GM19238 (cell line): ENCODE results near the gene VPS35.
A peak's percentile ranks its signal among the peaks of the same experiment; 100 is the strongest.
"Not testable (repeated sequence)": the region's sequence is repeated elsewhere in the genome, so short reads cannot be mapped to it uniquely, and the experiment has no call there.

Experiments
- DNase-seq: peaks from one replicate; pipeline ENCODE4 v3.0.0; 2011; ENCODE audit warnings: low spot score; ENCODE audit not compliant: insufficient read length

VPS35 gene

DNA sequence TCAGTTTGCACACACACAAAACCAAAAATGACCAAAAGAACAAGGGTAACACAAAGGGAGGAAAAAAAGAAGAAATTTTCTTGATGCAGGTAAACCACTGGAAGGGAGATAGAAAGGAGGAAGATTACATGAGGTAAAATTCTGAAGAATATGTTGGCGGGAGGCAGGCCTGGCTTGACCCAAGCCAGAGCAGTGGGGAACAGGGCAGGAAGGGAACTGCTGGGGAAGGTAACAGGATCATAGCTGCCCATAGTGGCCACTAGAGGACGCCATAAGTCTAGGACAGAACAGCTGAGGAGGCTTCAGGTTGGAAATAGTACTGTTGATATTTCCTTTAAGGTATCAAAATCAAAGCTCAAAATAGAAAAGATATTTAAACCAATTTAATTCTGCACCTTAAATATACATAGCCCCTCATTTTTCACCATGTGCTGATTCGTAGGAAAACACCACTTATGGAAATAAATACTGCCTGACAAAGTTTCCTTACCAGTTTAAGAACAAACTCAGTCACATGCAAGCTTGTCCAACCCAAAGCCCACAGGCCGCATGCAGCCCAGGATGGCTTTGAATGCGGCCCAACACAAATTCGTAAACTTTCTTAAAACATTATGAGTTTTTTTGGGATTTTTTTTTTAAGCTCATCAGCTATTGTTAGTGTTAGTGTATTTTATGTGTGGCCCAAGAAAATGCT lies 15.5 kb downstream of the VPS35 start:
- peak; percentile 42 for DNase-seq

GRCh38 chr16:46662123-46662522 lies 26.9 kb downstream of the VPS35 start:
- DNase-seq: no peak

- peak; percentile 53 for DNase-seq
Measured at GRCh38 chr16:46658925-46659324, 30.1 kb downstream of the VPS35 start.

DNA sequence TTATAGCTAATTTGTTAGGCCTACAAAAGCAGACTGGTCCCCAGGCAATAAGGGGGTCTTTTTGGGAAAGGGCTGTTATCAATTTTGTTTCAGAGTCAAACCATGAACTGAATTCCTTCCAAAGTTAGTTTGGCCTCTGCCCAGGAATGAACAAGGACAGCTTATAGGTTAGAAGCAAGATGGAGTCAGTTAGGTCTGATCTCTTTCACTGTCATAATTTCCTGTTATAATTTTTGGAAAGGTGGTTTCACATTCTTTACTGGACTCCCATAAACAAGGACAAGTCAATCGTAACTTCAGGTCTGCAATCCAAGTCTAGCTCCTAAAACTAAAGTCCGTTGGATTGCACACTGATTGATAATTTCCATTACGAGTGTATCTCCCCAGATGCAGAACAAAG lies 37.7 kb downstream of the VPS35 start:
- DNase-seq: no peak

- DNase-seq: no peak
Measured at GRCh38 chr16:46650254-46650623, 38.7 kb downstream of the VPS35 start.

GRCh38 chr16:46649588-46650253 lies 39.3 kb downstream of the VPS35 start:
- no peak for DNase-seq

DNA sequence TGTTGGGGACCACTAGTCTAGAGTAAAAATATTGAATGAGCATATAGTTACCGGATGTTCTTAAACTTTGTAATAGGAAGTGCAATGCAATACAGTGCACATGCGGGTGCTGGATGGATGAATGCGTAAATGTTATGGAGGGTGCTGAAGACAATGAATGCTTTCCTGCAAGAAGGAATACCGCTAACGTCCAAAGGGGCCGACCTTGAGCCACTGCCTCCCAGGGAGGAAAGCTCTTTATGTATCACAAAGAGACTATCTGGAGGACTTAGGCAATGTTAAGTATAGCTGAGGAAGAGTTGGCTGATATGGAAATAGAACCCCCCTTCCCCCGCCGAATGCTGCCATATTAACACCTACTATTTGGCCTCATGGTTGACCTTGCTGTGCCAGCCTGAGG lies 40.3 kb downstream of the VPS35 start:
- no peak for DNase-seq

DNA sequence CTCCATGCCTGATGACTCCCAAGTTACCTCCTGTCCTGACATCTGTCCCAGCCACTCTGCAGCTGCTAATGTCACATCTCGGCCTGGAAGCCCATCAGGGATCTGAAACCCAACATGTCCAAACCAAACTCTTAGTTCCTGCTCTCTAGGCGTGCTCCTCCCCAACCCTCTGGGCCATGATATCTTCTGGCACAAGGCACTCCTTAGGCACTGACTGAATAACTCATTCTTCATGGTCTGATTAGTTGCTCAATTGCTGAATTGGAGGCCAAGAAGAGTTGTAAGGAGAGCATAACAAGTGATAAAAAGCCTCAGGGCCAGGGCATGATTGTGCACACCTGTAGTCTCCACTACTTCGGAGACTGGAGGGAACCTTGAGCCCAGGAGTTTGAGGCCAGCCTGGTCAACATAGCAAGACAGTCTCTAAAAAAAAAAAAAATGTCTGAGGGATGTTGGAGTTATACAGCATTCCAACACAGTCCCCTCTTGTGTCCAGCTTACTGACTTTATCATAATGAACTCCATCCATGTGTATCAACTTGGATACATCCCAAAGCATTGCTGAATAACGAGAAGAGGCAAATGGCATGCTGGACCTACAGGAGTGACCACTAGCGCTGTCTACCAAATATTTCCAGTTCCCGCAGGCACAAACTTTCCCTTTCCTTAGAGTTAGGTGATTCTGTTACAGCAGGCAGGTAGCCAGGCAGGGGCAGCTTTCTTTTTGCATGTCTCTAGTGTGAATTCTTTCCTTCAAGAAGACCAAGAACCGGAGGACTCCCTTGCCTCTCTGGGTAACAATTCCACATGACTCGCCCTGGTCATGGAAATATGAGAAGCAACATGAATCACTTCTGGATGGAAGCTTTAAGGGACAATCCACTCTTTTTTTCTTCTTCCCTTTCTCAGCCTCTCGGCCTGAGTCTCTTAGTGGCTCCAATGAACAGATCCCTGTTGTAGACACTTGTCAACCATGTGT lies 49.7 kb downstream of the VPS35 start:
- no peak for DNase-seq

- DNase-seq: no peak
Measured at GRCh38 chr16:46632778-46633733, 55.9 kb downstream of the VPS35 start.

DNA sequence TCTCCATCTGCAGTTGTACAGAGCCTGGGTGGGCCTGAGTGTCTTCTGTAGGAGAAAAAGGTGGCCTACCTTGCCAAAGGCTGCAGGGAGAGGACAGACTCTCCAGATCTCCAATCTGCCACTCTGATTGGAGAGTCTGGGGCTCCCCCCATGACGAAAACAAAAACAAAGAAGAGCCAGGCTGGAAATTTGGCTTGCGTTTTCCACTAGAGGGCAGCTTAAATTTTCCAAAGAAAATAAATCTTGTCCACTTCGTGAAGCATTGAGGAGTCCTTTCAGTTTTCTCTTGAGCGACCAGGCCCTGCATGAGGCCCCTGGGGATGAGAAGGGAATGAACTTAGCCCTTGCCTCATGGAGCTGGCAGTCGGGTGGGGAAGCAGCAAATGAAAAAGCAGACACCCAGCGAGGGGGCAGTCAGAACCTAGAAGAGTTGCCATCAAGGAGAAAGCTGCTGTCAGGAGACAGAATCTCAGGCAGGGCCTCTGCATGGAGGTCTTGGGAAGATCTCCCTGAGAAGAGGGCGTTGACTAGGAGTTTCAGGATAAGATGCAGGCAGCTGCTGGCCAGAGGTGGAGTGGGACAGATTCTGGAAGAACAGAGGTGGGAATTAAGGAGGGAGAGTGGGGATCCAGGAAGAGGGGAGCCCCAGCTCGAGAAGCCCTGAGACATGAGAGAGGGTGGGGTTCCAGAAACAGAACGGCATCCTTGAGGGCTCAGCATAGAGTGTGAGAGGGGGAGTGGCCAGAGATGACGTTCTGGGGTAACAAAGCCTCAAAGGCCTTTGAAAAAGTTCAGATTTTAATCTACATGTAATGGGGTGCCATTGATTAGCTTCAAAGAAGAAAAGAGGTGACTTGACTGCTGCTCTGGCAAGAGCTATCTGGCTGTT lies 59.4 kb downstream of the VPS35 start:
- DNase-seq: no peak

DNA sequence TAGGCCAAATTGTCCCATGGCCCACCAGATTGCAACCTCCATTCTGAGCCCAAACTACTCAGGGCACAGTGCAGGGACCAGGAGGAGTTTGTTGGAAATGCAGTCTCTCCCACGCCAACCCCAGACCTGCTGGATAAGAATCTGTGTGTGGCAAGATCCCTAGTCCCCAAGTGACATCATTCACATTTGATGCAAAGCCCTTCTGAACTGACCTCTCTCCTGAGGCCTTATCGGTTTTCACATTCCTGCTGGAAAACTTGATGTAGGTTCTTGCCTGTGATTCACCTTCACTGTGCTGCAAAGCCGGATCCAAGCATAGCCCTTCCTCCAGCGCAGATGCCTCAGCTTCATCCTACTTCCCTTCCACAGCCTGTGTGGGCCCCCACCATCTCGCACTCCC lies 61.2 kb downstream of the VPS35 start:
- DNase-seq: no peak

DNA sequence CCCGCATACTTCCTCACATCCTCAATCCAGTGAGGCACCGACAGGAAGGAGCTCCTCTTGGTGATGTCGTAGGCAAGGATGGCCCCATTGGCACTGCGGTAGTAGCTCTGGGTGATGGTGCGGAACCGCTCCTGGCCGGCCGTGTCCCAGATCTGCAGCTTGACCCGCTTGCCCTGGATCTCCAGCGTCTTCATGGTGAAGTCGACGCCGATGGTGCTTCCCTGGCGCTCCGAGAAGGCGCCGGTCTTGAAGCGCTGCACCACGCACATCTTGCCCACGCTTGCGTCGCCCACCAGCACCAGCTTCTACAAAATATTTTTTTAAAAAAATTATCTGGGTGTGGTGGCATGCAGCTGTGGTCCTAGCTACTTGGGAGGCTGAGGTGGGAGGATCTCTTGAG lies 62.3 kb downstream of the VPS35 start:
- DNase-seq: not testable (repeated sequence)

DNA sequence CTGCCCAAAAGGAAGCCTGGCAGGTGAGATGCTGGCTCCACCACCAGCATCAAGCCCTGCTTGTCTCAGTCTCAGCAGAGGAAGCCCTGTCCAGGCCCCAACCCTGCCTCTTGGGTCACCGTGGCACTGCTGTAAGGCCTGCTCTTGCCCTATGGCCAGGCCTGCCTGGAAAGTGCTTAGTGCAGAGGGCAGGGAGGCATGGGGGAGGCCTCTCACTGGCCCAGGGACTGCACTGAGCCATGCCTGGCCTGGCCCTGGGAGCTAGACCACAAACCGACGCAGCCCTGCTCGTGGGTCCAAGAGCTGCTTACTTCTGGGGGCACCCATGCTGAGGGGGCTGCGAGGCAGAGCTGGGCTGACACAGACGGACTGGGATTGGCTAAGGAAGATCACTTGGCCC lies 64.1 kb downstream of the VPS35 start:
- not testable (repeated sequence) for DNase-seq

DNA sequence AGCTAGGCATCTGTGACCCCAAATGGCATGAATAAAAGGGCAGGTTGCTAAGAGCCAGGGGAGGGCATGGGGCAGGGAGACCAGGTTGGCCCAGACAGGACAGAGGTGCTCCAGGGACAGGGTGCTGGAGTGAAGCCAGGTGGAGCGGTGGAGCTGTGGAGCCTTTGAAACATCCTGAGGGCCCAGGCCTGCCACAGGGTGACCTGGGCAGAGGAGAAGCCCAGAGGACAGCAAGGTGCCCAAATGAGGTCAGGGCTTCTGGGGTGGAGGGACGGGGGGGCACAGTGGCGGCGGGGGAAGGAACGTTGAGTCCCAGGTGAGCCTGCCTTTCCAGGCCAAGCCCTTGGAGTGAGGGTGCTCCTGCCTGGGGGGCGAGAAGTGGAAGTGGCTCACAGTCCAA lies 65.3 kb downstream of the VPS35 start:
- DNase-seq: not testable (repeated sequence)

DNA sequence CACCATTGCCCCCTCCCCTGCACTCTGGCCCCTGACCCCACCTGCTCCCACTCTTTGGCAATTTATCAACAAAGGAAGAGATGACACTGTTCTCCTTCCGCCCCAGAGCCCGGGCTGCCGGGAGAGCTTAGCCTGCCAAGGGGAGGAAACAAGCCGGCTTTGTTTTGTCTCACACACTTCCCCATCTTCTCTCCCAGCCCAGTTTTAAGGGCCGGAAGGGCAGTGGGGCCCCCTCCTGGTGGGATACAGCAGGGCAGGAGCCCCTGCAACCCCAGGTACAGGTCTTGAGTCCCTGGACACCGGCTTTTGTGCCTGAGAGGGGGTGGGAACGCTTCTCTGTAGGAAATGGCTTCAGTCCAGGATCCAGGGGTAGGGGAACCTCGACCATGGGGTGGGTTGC lies 65.7 kb downstream of the VPS35 start:
- not testable (repeated sequence) for DNase-seq

GRCh38 chr16:46621934-46622676 lies 66.9 kb downstream of the VPS35 start:
- DNase-seq: no peak

DNA sequence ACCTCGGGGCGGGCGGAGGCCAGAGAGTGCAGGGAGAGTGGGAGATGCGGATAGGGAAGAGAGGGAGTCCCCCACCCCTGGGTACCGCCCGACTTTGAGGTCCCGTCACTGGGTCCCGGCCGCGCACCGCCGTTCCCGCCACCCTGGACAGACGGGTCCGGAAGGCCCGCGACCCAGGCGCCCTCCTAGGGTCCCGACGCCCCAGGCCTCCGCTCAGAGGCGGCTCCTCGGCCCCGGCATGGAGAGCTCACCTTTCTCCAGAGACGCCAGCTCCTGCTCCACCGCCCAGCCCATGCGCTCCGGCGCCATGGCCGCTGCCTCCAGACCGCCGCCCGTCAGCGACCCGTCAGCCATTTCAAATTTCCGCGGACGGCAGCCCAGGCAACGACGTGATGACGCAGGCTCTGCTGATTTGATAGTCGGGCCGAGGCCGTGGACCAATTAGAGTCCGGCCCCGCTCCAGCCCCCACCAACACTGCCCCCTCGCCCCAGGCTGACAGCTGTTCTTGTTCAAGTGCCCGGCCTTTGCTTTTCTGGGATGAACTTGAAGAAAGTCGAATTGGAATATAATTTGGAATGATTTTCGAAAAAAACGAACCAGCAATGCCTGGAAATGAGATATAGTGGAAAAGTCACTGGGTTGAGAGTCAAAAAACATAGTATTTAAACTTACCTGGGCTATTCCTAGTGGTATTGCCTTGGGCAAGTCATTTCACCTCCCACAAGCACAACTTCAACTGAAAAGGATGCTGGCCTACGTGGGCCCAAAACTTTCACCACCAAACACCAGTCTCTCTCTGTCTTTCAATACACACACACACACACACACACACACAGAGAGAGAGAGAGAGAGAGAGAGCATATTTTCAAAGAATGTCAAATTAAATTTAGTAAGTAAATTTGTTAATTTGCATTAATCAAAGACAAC lies 67.7 kb downstream of the VPS35 start, which contains the start of gene SHCBP1:
Gene SHCBP1, minus strand, starts transcription at position 374 of the 928 bp plus-strand sequence. Its CDS starts 20 bp downstream, at position 354.
- peak; percentile 83 for DNase-seq
